ENCODE results near the gene CAPRIN1.
A peak's percentile ranks its signal among the peaks of the same experiment; 100 is the strongest.
"Not testable (repeated sequence)": the region's sequence is repeated elsewhere in the genome, so short reads cannot be mapped to it uniquely, and the experiment has no call there.

The CAPRIN1 gene

GRCh38 chr11:34084637-34085036, 33.1 kb downstream of the CAPRIN1 start:
- DNase-seq (ENCODE audit: low read depth, low spot score) = no peak
- peaks cover 29% of the 10 kb centered on the region; the same call in 1 of the 2 replicates for H3K36me3 ChIP-seq (ENCODE audit: control insufficient read depth, insufficient read depth, low read length)
- no CpG with 5 or more reads among the region's 2 CpGs for WGBS (ENCODE audit: insufficient coverage, insufficient read length)
- no peaks in the 10 kb centered on the region for H3K9me3 ChIP-seq (ENCODE audit: control insufficient read depth, insufficient read depth, low read length)
- H3K27ac ChIP-seq (ENCODE audit: low read length) = no peak overlapping the region
- no peaks in the 10 kb centered on the region for H3K27me3 ChIP-seq (ENCODE audit: control insufficient read depth, insufficient read depth, low read length)
- H3K4me1 ChIP-seq (ENCODE audit: control insufficient read depth, insufficient read depth, low read length) = no peaks in the 10 kb centered on the region
- no peak overlapping the region for H3K4me3 ChIP-seq (ENCODE audit: low read length)

- no peak for DNase-seq (ENCODE audit: low read depth, low spot score)
- Histone ChIP-seq H3K27ac (ENCODE audit: low read length) (no peak overlapping the region), H3K4me3 (ENCODE audit: low read length) (no peak overlapping the region), H3K36me3 (ENCODE audit: control insufficient read depth, insufficient read depth, low read length) (peaks cover 33% of the 10 kb centered on the region; the same call in 1 of the 2 replicates), H3K4me1 (ENCODE audit: control insufficient read depth, insufficient read depth, low read length) (no peaks in the 10 kb centered on the region), H3K9me3 (ENCODE audit: control insufficient read depth, insufficient read depth, low read length) (no peaks in the 10 kb centered on the region), H3K27me3 (ENCODE audit: control insufficient read depth, insufficient read depth, low read length) (no peaks in the 10 kb centered on the region)
- no CpG with 5 or more reads among the region's 4 CpGs for WGBS (ENCODE audit: insufficient coverage, insufficient read length)
These were observed 35.2 kb downstream of the CAPRIN1 start for GRCh38 chr11:34086554-34087283.

GRCh38 chr11:34091825-34092224, 40.3 kb downstream of the CAPRIN1 start:
- H3K9me3 ChIP-seq (ENCODE audit: control insufficient read depth, insufficient read depth, low read length) = no peaks in the 10 kb centered on the region
- no peak overlapping the region for H3K27ac ChIP-seq (ENCODE audit: low read length)
- H3K4me1 ChIP-seq (ENCODE audit: control insufficient read depth, insufficient read depth, low read length) = no peaks in the 10 kb centered on the region
- no CpG with 5 or more reads among the region's 1 CpG for WGBS (ENCODE audit: insufficient coverage, insufficient read length)
- DNase-seq (ENCODE audit: low read depth, low spot score) = no peak
- no peaks in the 10 kb centered on the region for H3K27me3 ChIP-seq (ENCODE audit: control insufficient read depth, insufficient read depth, low read length)
- no peak overlapping the region for H3K4me3 ChIP-seq (ENCODE audit: low read length)
- H3K36me3 ChIP-seq (ENCODE audit: control insufficient read depth, insufficient read depth, low read length) = peaks cover 26% of the 10 kb centered on the region

- not testable (repeated sequence) for H3K9me3 ChIP-seq (ENCODE audit: control insufficient read depth, insufficient read depth, low read length); H3K4me1 ChIP-seq (ENCODE audit: control insufficient read depth, insufficient read depth, low read length); H3K27ac ChIP-seq (ENCODE audit: low read length); H3K27me3 ChIP-seq (ENCODE audit: control insufficient read depth, insufficient read depth, low read length); H3K4me3 ChIP-seq (ENCODE audit: low read length); DNase-seq (ENCODE audit: low read depth, low spot score)
- WGBS (ENCODE audit: insufficient coverage, insufficient read length) = no CpG with 5 or more reads among the region's 2 CpGs
- H3K36me3 ChIP-seq (ENCODE audit: control insufficient read depth, insufficient read depth, low read length) = peaks cover 25% of the 10 kb centered on the region
These were observed 43.4 kb downstream of the CAPRIN1 start for GRCh38 chr11:34094900-34095299.

GRCh38 chr11:34098813-34099212, 47.3 kb downstream of the CAPRIN1 start:
- H3K27ac ChIP-seq (ENCODE audit: low read length) = no peak overlapping the region
- WGBS (ENCODE audit: insufficient coverage, insufficient read length) = no CpG with 5 or more reads among the region's 2 CpGs
- no peak overlapping the region for H3K4me3 ChIP-seq (ENCODE audit: low read length)
- no peaks in the 10 kb centered on the region for H3K27me3 ChIP-seq (ENCODE audit: control insufficient read depth, insufficient read depth, low read length)
- H3K36me3 ChIP-seq (ENCODE audit: control insufficient read depth, insufficient read depth, low read length) = peaks cover 7% of the 10 kb centered on the region; the same call in 1 of the 2 replicates
- no peaks in the 10 kb centered on the region for H3K4me1 ChIP-seq (ENCODE audit: control insufficient read depth, insufficient read depth, low read length)
- no peaks in the 10 kb centered on the region for H3K9me3 ChIP-seq (ENCODE audit: control insufficient read depth, insufficient read depth, low read length)
- DNase-seq (ENCODE audit: low read depth, low spot score) = no peak

GRCh38 chr11:34104680-34105078, 53.1 kb downstream of the CAPRIN1 start:
- WGBS (ENCODE audit: insufficient coverage, insufficient read length) = no CpG with 5 or more reads among the region's 6 CpGs
- H3K27me3 ChIP-seq (ENCODE audit: control insufficient read depth, insufficient read depth, low read length) = no peaks in the 10 kb centered on the region
- H3K9me3 ChIP-seq (ENCODE audit: control insufficient read depth, insufficient read depth, low read length) = no peaks in the 10 kb centered on the region
- no peak overlapping the region for H3K27ac ChIP-seq (ENCODE audit: low read length)
- no peaks in the 10 kb centered on the region for H3K4me1 ChIP-seq (ENCODE audit: control insufficient read depth, insufficient read depth, low read length)
- H3K36me3 ChIP-seq (ENCODE audit: control insufficient read depth, insufficient read depth, low read length) = no peaks in the 10 kb centered on the region; the same call in 1 of the 2 replicates
- H3K4me3 ChIP-seq (ENCODE audit: low read length) = peak overlapping the region; percentile 62; the same call in 1 of the 2 replicates
- DNase-seq (ENCODE audit: low read depth, low spot score) = no peak

GRCh38 chr11:34105079-34105956, 53.8 kb downstream of the CAPRIN1 start, which contains the start of gene NAT10:
NAT10 (plus strand) TSS chr11:34105629; CDS start chr11:34108226, 2,597 bp downstream.
- H3K27me3 ChIP-seq (ENCODE audit: control insufficient read depth, insufficient read depth, low read length) = no peaks in the 10 kb centered on the region
- no peaks in the 10 kb centered on the region for H3K4me1 ChIP-seq (ENCODE audit: control insufficient read depth, insufficient read depth, low read length)
- peak within 1 kb of the TSS; percentile 62; the same call in 1 of the 2 replicates for H3K4me3 ChIP-seq (ENCODE audit: low read length)
- no peaks in the 10 kb centered on the region; the same call in 1 of the 2 replicates for H3K36me3 ChIP-seq (ENCODE audit: control insufficient read depth, insufficient read depth, low read length)
- H3K9me3 ChIP-seq (ENCODE audit: control insufficient read depth, insufficient read depth, low read length) = no peaks in the 10 kb centered on the region
- no peak within 1 kb of the TSS for H3K27ac ChIP-seq (ENCODE audit: low read length)
- DNase-seq (ENCODE audit: low read depth, low spot score) = peak; percentile 99
- WGBS (ENCODE audit: insufficient coverage, insufficient read length) = no CpG with 5 or more reads among the region's 55 CpGs

- H3K36me3 ChIP-seq (ENCODE audit: control insufficient read depth, insufficient read depth, low read length) = no peaks in the 10 kb centered on the region; the same call in 1 of the 2 replicates
These were observed 54.5 kb downstream of the CAPRIN1 start for GRCh38 chr11:34105957-34106504.

GRCh38 chr11:34111722-34112270, 60.3 kb downstream of the CAPRIN1 start:
- Histone ChIP-seq H3K27me3 (ENCODE audit: control insufficient read depth, insufficient read depth, low read length) (no peaks in the 10 kb centered on the region), H3K9me3 (ENCODE audit: control insufficient read depth, insufficient read depth, low read length) (no peaks in the 10 kb centered on the region), H3K27ac (ENCODE audit: low read length) (no peak overlapping the region), H3K4me1 (ENCODE audit: control insufficient read depth, insufficient read depth, low read length) (no peaks in the 10 kb centered on the region), H3K4me3 (ENCODE audit: low read length) (no peak overlapping the region), H3K36me3 (ENCODE audit: control insufficient read depth, insufficient read depth, low read length) (peaks cover 15% of the 10 kb centered on the region)
- no peak for DNase-seq (ENCODE audit: low read depth, low spot score)
- WGBS (ENCODE audit: insufficient coverage, insufficient read length) = no CpG with 5 or more reads among the region's 6 CpGs

More at GRCh38 chr11:34105957-34106504, 54.5 kb downstream of the CAPRIN1 start:
- Histone ChIP-seq H3K4me3 (ENCODE audit: low read length) (peak overlapping the region; percentile 62; the same call in 1 of the 2 replicates), H3K27ac (ENCODE audit: low read length) (no peak overlapping the region), H3K9me3 (ENCODE audit: control insufficient read depth, insufficient read depth, low read length) (no peaks in the 10 kb centered on the region), H3K27me3 (ENCODE audit: control insufficient read depth, insufficient read depth, low read length) (no peaks in the 10 kb centered on the region), H3K4me1 (ENCODE audit: control insufficient read depth, insufficient read depth, low read length) (no peaks in the 10 kb centered on the region)
- DNase-seq (ENCODE audit: low read depth, low spot score) = no peak
- WGBS (ENCODE audit: insufficient coverage, insufficient read length) = no CpG with 5 or more reads among the region's 17 CpGs

- Histone ChIP-seq H3K27me3 (ENCODE audit: control insufficient read depth, insufficient read depth, low read length) (no peaks in the 10 kb centered on the region), H3K4me3 (ENCODE audit: low read length) (no peak overlapping the region), H3K4me1 (ENCODE audit: control insufficient read depth, insufficient read depth, low read length) (no peaks in the 10 kb centered on the region), H3K9me3 (ENCODE audit: control insufficient read depth, insufficient read depth, low read length) (no peaks in the 10 kb centered on the region), H3K27ac (ENCODE audit: low read length) (no peak overlapping the region), H3K36me3 (ENCODE audit: control insufficient read depth, insufficient read depth, low read length) (peaks cover 31% of the 10 kb centered on the region)
- WGBS (ENCODE audit: insufficient coverage, insufficient read length) = no CpG with 5 or more reads among the region's 2 CpGs
- no peak for DNase-seq (ENCODE audit: low read depth, low spot score)
These were observed 62.5 kb downstream of the CAPRIN1 start for GRCh38 chr11:34114014-34114413.
